ENCODE measurements around the gene KCNH5.

DNA sequence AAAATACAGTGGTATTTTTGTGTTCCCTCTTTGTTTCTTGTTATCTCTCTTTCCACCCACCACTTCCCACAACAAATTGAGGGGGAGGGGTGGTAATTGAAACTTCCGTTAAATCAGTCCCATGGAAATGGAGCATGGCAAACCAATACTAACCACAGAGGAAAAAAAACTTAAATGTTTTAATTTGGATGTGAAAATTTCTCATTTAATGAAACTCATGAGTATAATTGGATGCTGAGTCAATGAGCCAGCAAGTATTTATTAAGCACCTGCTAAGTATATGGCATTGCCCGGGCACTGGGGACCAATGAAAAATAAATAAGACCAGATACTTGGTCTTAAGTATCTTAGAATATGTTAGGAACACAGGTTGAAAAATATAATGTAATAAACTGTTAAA lies 147.5 kb downstream of the KCNH5 start:
- TF ChIP-seq, protein P1, sequence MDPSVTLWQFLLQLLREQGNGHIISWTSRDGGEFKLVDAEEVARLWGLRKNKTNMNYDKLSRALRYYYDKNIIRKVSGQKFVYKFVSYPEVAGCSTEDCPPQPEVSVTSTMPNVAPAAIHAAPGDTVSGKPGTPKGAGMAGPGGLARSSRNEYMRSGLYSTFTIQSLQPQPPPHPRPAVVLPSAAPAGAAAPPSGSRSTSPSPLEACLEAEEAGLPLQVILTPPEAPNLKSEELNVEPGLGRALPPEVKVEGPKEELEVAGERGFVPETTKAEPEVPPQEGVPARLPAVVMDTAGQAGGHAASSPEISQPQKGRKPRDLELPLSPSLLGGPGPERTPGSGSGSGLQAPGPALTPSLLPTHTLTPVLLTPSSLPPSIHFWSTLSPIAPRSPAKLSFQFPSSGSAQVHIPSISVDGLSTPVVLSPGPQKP (IDR thresholded peaks at IDR 0.05; ENCODE audit: low read depth, low read length): no peak
- TF ChIP-seq POLR2A (IDR thresholded peaks at IDR 0.05; ENCODE audit: low read length): no peak
- TF ChIP-seq, protein P2, sequence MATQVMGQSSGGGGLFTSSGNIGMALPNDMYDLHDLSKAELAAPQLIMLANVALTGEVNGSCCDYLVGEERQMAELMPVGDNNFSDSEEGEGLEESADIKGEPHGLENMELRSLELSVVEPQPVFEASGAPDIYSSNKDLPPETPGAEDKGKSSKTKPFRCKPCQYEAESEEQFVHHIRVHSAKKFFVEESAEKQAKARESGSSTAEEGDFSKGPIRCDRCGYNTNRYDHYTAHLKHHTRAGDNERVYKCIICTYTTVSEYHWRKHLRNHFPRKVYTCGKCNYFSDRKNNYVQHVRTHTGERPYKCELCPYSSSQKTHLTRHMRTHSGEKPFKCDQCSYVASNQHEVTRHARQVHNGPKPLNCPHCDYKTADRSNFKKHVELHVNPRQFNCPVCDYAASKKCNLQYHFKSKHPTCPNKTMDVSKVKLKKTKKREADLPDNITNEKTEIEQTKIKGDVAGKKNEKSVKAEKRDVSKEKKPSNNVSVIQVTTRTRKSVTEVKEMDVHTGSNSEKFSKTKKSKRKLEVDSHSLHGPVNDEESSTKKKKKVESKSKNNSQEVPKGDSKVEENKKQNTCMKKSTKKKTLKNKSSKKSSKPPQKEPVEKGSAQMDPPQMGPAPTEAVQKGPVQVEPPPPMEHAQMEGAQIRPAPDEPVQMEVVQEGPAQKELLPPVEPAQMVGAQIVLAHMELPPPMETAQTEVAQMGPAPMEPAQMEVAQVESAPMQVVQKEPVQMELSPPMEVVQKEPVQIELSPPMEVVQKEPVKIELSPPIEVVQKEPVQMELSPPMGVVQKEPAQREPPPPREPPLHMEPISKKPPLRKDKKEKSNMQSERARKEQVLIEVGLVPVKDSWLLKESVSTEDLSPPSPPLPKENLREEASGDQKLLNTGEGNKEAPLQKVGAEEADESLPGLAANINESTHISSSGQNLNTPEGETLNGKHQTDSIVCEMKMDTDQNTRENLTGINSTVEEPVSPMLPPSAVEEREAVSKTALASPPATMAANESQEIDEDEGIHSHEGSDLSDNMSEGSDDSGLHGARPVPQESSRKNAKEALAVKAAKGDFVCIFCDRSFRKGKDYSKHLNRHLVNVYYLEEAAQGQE (IDR thresholded peaks at IDR 0.05): no peak
- no peak for TF ChIP-seq RAD21 (conservative IDR thresholded peaks at IDR 0.05 in 1 of 2, IDR thresholded peaks at IDR 0.05 in 1 of 2)
- TF ChIP-seq, protein P3, sequence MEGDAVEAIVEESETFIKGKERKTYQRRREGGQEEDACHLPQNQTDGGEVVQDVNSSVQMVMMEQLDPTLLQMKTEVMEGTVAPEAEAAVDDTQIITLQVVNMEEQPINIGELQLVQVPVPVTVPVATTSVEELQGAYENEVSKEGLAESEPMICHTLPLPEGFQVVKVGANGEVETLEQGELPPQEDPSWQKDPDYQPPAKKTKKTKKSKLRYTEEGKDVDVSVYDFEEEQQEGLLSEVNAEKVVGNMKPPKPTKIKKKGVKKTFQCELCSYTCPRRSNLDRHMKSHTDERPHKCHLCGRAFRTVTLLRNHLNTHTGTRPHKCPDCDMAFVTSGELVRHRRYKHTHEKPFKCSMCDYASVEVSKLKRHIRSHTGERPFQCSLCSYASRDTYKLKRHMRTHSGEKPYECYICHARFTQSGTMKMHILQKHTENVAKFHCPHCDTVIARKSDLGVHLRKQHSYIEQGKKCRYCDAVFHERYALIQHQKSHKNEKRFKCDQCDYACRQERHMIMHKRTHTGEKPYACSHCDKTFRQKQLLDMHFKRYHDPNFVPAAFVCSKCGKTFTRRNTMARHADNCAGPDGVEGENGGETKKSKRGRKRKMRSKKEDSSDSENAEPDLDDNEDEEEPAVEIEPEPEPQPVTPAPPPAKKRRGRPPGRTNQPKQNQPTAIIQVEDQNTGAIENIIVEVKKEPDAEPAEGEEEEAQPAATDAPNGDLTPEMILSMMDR (IDR thresholded peaks at IDR 0.05): no peak
- no peak for TF ChIP-seq EP300 (IDR thresholded peaks at IDR 0.05)
- no peak for TF ChIP-seq SMC3 (IDR thresholded peaks at IDR 0.05)
- TF ChIP-seq, protein P4, sequence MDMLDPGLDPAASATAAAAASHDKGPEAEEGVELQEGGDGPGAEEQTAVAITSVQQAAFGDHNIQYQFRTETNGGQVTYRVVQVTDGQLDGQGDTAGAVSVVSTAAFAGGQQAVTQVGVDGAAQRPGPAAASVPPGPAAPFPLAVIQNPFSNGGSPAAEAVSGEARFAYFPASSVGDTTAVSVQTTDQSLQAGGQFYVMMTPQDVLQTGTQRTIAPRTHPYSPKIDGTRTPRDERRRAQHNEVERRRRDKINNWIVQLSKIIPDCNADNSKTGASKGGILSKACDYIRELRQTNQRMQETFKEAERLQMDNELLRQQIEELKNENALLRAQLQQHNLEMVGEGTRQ (IDR thresholded peaks at IDR 0.05): no peak
- no peak for TF ChIP-seq RCOR1 (IDR thresholded peaks at IDR 0.05; ENCODE audit: low read depth, low read length)
- no peak for TF ChIP-seq NR3C1 (IDR thresholded peaks at IDR 0.05)
- no peak for TF ChIP-seq KDM5A (IDR thresholded peaks at IDR 0.05)
- no peak for TF ChIP-seq MAZ (IDR thresholded peaks at IDR 0.05; ENCODE audit: borderline replicate concordance, low read depth, low read length)
- TF ChIP-seq, protein P5, sequence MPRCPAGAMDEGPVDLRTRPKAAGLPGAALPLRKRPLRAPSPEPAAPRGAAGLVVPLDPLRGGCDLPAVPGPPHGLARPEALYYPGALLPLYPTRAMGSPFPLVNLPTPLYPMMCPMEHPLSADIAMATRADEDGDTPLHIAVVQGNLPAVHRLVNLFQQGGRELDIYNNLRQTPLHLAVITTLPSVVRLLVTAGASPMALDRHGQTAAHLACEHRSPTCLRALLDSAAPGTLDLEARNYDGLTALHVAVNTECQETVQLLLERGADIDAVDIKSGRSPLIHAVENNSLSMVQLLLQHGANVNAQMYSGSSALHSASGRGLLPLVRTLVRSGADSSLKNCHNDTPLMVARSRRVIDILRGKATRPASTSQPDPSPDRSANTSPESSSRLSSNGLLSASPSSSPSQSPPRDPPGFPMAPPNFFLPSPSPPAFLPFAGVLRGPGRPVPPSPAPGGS (IDR thresholded peaks at IDR 0.05): no peak

Data from A549 (cell line).